Heart left ventricle (tissue), 13 donors: ENCODE results near the gene ARHGEF17.

Experiments
- CTCF ChIP-seq, 12 donors: fragments of 200-600 bp; sonication (generic) in 4 of 12; IDR thresholded peaks; one replicate each; pipeline versions ENCODE4 v1.5.0 to v1.8.0; 2018 to 2022; ENCODE audit warnings: antibody characterized with exemption in 12 of 12, mild to moderate bottlenecking in 5 of 12
- POLR2A ChIP-seq, 2 donors: fragments of 450-650 bp; IDR thresholded peaks; one replicate each; pipeline ENCODE4 v1.6.1; 2017; ENCODE audit warnings: antibody characterized with exemption in 2 of 2, mild to moderate bottlenecking in 2 of 2, moderate library complexity in 2 of 2
- donor health status: ischemic (EF 13 %, LVEDD 7.1; RV severe dilation, severe dysfunction).
- donor health status: DM: no; HTN: yes; CAD: no.
- donor health status: DM: no; HTN: no; CAD: no.
- donor health status: ischemic (EF 25% LVEDD 6.9; RV normal size, moderate dysfunction).
- donor health status: ischemic (EF 25% LVEDD 5.7; RV mildly dilated, moderate dysfunction).
- donor health status: ischemic (EF 35%, LVEDD 5.7; RV mildly dilated, moderate dysfunction).
- donor health status: nonischemic (EF 11% LVEDD 7.7; RV severe dilation, severe dysfunction).
- donor health status: DM: yes; HTN: yes; CAD: no.
- donor health status: PGD.
- donor health status: ischemic (EF 29% LVEDD 5.4; RV normal size, mild dysfunction).
- donor health status: nonischemic (EF 23%, LVEDD 6.1; RV moderate dilation, normal function).

GRCh38 chr11:73348838-73349237, 40.8 kb downstream of the ARHGEF17 start:
- no peak for TF ChIP-seq CTCF (IDR thresholded peaks at IDR 0.05)
- TF ChIP-seq POLR2A (IDR thresholded peaks at IDR 0.05): no peak
